HepG2 (cell line): ENCODE results near the gene TMEM217. TPM values are rescaled to one million over a fixed set of nuclear protein-coding genes. Genes with fewer than 3 reads are reported as not detected.

ENCODE experiments used
- DMAP1 ChIP-seq: IDR thresholded peaks from 2 replicates; pipeline ENCODE4 v1.6.1; 2016
- NCOA5 ChIP-seq: sonication (generic); formaldehyde crosslinking; IDR thresholded peaks from 2 replicates; pipeline ENCODE4 v1.4.0; 2020; ENCODE audit warnings: missing genetic modification reagents
- SIN3B ChIP-seq: fragments of 150-350 bp; IDR thresholded peaks from 2 replicates; pipeline ENCODE4 v1.6.1; 2014; ENCODE audit warnings: low read length
- SRSF4 ChIP-seq: fragments of 200-400 bp; formaldehyde crosslinking; IDR thresholded peaks from one replicate; pipeline ENCODE4 v1.6.1; 2018; ENCODE audit warnings: mild to moderate bottlenecking, low read depth, low read length, moderate library complexity; ENCODE audit not compliant: poor library complexity, severe bottlenecking
- YEATS2 ChIP-seq: sonication (generic); formaldehyde crosslinking; IDR thresholded peaks from 2 replicates; pipeline ENCODE4 v1.4.0; 2020; ENCODE audit warnings: missing genetic modification reagents, borderline replicate concordance
- ZNF205 ChIP-seq: IDR thresholded peaks from 2 replicates; pipeline ENCODE4 v1.6.1; 2018; ENCODE audit warnings: missing biosample characterization, missing genetic modification reagents
- ZNF44 ChIP-seq: sonication (generic); formaldehyde crosslinking; IDR thresholded peaks from 2 replicates; pipeline ENCODE4 v1.5.1; 2020; ENCODE audit warnings: mild to moderate bottlenecking, missing genetic modification reagents
- ZNF562 ChIP-seq: sonication (generic); formaldehyde crosslinking; IDR thresholded peaks from 2 replicates; pipeline ENCODE4 v1.8.0; 2022; ENCODE audit warnings: missing genetic modification reagents, borderline replicate concordance
- polyA plus RNA-seq, 8 experiments: library from polyadenylated mRNA; depleted of rRNA in 3 of 8; stranded (reverse) in 7 of 8; unstranded in 1 of 8; fragments of >200 nt; fragmentation: Illumina TruSeq in 4 of 8; extraction: Trizol in 4 of 8; gene quantifications; 2 replicates each; pipeline versions ENCODE4 v1.2.1 to v1.2.3, GENCODE V29; 2011 to 2016; ENCODE audit warnings: low read depth in 4 of 8, missing spikeins in 1 of 8, mixed read lengths in 1 of 8; ENCODE audit not compliant: insufficient read depth in 1 of 8
- total RNA-seq, 5 experiments: library from RNA; depleted of rRNA; stranded (reverse); fragments of >200 nt; fragmentation: Illumina TruSeq; extraction: Trizol; gene quantifications; 2 replicates each; pipeline ENCODE4 v1.2.3, GENCODE V29; 2016; ENCODE audit warnings: low read depth in 1 of 5
- TF ChIP-seq, protein P1 (sequence below): fragments of 450-650 bp; IDR thresholded peaks from 2 replicates; pipeline ENCODE4 v1.6.1; 2017; ENCODE audit warnings: mild to moderate bottlenecking
- TF ChIP-seq, protein P2 (sequence below): sonication (generic); formaldehyde crosslinking; IDR thresholded peaks from 2 replicates; pipeline ENCODE4 v1.5.0; 2020; ENCODE audit warnings: mild to moderate bottlenecking, missing genetic modification reagents
- TF ChIP-seq, protein P3 (sequence below): sonication (generic); formaldehyde crosslinking; IDR thresholded peaks from 2 replicates; pipeline ENCODE4 v1.4.0; 2020; ENCODE audit warnings: missing genetic modification reagents
- TF ChIP-seq, protein P4 (sequence below): sonication (generic); formaldehyde crosslinking; IDR thresholded peaks from 2 replicates; pipeline ENCODE4 v1.5.1; 2020; ENCODE audit warnings: missing genetic modification reagents, mild to moderate bottlenecking, borderline replicate concordance
- TF ChIP-seq, protein P5 (sequence below): sonication (generic); formaldehyde crosslinking; IDR thresholded peaks from 2 replicates; pipeline ENCODE4 v1.8.0; 2022; ENCODE audit warnings: missing genetic modification reagents, mild to moderate bottlenecking, inconsistent platforms, borderline replicate concordance

Gene TMEM217
- total and polyA plus RNA-seq, 2 of the 13 experiments (the other 11 are each of a cell fraction or from before 2014, with no cell fraction given) = 2.3 to 3.4 TPM

DNA sequence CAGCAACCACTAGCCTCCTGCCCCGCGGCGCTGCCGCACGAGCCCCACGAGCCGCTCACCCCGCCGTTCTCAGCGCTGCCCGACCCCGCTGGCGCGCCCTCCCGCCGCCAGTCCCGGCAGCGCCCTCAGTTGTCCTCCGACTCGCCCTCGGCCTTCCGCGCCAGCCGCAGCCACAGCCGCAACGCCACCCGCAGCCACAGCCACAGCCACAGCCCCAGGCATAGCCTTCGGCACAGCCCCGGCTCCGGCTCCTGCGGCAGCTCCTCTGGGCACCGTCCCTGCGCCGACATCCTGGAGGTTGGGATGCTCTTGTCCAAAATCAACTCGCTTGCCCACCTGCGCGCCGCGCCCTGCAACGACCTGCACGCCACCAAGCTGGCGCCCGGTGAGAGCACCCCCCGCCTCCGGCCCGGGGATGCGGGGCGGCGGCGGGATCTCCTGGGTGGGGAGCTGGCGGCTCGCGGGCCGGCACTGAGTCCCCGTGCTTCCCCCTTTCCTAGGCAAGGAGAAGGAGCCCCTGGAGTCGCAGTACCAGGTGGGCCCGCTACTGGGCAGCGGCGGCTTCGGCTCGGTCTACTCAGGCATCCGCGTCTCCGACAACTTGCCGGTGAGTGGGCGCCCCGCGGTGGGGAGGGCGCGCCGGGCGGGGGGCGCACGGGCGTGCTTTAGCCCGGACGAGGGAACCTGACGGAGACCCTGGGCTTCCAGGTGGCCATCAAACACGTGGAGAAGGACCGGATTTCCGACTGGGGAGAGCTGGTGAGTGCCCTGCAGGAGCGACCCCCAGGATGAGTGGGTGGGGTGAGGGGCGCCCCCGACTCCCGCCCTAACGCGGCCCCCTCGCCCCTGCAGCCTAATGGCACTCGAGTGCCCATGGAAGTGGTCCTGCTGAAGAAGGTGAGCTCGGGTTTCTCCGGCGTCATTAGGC is 87.4 kb downstream of the TMEM217 start (continued):
- TF ChIP-seq, protein P1, sequence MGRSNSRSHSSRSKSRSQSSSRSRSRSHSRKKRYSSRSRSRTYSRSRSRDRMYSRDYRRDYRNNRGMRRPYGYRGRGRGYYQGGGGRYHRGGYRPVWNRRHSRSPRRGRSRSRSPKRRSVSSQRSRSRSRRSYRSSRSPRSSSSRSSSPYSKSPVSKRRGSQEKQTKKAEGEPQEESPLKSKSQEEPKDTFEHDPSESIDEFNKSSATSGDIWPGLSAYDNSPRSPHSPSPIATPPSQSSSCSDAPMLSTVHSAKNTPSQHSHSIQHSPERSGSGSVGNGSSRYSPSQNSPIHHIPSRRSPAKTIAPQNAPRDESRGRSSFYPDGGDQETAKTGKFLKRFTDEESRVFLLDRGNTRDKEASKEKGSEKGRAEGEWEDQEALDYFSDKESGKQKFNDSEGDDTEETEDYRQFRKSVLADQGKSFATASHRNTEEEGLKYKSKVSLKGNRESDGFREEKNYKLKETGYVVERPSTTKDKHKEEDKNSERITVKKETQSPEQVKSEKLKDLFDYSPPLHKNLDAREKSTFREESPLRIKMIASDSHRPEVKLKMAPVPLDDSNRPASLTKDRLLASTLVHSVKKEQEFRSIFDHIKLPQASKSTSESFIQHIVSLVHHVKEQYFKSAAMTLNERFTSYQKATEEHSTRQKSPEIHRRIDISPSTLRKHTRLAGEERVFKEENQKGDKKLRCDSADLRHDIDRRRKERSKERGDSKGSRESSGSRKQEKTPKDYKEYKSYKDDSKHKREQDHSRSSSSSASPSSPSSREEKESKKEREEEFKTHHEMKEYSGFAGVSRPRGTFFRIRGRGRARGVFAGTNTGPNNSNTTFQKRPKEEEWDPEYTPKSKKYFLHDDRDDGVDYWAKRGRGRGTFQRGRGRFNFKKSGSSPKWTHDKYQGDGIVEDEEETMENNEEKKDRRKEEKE = no peak
- TF ChIP-seq, protein P2, sequence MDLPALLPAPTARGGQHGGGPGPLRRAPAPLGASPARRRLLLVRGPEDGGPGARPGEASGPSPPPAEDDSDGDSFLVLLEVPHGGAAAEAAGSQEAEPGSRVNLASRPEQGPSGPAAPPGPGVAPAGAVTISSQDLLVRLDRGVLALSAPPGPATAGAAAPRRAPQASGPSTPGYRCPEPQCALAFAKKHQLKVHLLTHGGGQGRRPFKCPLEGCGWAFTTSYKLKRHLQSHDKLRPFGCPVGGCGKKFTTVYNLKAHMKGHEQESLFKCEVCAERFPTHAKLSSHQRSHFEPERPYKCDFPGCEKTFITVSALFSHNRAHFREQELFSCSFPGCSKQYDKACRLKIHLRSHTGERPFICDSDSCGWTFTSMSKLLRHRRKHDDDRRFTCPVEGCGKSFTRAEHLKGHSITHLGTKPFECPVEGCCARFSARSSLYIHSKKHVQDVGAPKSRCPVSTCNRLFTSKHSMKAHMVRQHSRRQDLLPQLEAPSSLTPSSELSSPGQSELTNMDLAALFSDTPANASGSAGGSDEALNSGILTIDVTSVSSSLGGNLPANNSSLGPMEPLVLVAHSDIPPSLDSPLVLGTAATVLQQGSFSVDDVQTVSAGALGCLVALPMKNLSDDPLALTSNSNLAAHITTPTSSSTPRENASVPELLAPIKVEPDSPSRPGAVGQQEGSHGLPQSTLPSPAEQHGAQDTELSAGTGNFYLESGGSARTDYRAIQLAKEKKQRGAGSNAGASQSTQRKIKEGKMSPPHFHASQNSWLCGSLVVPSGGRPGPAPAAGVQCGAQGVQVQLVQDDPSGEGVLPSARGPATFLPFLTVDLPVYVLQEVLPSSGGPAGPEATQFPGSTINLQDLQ (CRISPR knock-in tag) = no peak; the same call in 1 of the 2 replicates
- TF ChIP-seq DMAP1 (CRISPR knock-in tag) (no peak), NCOA5 (CRISPR knock-in tag) (no peak; the same call in 1 of the 2 replicates), SIN3B (no peak), SRSF4 (peak; percentile 36), ZNF562 (no peak), ZNF44 (CRISPR knock-in tag) (0 out of 2 replicates have a peak, but pooled peaks have one; percentile 27), ZNF205 (CRISPR knock-in tag) (no peak), YEATS2 (CRISPR knock-in tag) (no peak)
- TF ChIP-seq, protein P3, sequence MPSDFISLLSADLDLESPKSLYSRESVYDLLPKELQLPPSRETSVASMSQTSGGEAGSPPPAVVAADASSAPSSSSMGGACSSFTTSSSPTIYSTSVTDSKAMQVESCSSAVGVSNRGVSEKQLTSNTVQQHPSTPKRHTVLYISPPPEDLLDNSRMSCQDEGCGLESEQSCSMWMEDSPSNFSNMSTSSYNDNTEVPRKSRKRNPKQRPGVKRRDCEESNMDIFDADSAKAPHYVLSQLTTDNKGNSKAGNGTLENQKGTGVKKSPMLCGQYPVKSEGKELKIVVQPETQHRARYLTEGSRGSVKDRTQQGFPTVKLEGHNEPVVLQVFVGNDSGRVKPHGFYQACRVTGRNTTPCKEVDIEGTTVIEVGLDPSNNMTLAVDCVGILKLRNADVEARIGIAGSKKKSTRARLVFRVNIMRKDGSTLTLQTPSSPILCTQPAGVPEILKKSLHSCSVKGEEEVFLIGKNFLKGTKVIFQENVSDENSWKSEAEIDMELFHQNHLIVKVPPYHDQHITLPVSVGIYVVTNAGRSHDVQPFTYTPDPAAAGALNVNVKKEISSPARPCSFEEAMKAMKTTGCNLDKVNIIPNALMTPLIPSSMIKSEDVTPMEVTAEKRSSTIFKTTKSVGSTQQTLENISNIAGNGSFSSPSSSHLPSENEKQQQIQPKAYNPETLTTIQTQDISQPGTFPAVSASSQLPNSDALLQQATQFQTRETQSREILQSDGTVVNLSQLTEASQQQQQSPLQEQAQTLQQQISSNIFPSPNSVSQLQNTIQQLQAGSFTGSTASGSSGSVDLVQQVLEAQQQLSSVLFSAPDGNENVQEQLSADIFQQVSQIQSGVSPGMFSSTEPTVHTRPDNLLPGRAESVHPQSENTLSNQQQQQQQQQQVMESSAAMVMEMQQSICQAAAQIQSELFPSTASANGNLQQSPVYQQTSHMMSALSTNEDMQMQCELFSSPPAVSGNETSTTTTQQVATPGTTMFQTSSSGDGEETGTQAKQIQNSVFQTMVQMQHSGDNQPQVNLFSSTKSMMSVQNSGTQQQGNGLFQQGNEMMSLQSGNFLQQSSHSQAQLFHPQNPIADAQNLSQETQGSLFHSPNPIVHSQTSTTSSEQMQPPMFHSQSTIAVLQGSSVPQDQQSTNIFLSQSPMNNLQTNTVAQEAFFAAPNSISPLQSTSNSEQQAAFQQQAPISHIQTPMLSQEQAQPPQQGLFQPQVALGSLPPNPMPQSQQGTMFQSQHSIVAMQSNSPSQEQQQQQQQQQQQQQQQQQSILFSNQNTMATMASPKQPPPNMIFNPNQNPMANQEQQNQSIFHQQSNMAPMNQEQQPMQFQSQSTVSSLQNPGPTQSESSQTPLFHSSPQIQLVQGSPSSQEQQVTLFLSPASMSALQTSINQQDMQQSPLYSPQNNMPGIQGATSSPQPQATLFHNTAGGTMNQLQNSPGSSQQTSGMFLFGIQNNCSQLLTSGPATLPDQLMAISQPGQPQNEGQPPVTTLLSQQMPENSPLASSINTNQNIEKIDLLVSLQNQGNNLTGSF (CRISPR knock-in tag) = no peak; the same call in 1 of the 2 replicates
- TF ChIP-seq, protein P4, sequence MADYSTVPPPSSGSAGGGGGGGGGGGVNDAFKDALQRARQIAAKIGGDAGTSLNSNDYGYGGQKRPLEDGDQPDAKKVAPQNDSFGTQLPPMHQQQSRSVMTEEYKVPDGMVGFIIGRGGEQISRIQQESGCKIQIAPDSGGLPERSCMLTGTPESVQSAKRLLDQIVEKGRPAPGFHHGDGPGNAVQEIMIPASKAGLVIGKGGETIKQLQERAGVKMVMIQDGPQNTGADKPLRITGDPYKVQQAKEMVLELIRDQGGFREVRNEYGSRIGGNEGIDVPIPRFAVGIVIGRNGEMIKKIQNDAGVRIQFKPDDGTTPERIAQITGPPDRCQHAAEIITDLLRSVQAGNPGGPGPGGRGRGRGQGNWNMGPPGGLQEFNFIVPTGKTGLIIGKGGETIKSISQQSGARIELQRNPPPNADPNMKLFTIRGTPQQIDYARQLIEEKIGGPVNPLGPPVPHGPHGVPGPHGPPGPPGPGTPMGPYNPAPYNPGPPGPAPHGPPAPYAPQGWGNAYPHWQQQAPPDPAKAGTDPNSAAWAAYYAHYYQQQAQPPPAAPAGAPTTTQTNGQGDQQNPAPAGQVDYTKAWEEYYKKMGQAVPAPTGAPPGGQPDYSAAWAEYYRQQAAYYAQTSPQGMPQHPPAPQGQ (CRISPR knock-in tag) = no peak
- TF ChIP-seq, protein P5, sequence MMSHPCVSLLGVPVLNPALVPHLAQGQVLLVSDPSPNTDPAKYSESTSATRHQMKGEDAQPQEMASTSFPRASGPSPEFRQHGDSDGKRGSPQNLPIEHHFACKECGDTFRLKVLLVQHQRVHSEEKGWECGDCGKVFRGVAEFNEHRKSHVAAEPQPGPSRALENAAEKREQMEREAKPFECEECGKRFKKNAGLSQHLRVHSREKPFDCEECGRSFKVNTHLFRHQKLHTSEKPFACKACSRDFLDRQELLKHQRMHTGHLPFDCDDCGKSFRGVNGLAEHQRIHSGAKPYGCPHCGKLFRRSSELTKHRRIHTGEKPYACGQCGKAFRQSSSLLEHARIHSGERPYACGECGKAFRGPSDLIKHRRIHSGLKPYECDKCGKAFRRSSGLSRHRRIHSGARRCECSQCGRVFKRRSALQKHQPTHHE (CRISPR knock-in tag) = no peak
